Transverse colon (tissue), 4 donors: ENCODE measurements around the gene HELZ. TPM values are rescaled to one million over a fixed set of nuclear protein-coding genes. Genes with fewer than 3 reads are reported as not detected.
A peak's percentile ranks its signal among the peaks of the same experiment; 100 is the strongest.

ENCODE experiments used
- DNase-seq: peaks from one replicate; pipeline ENCODE4 v3.0.0-alpha.2; 2019
- H3K27ac ChIP-seq, 4 donors: fragments of 200-600 bp; sonication (generic); 2 replicates each; pipeline ENCODE4 v1.5.1; 2016 to 2018; ENCODE audit warnings: inconsistent platforms in 4 of 4
- H3K27me3 ChIP-seq: fragments of 200-600 bp; sonication (generic); 2 replicates; pipeline ENCODE4 v1.5.1; 2017; ENCODE audit warnings: inconsistent platforms
- H3K36me3 ChIP-seq, 4 donors: fragments of 200-600 bp; sonication (generic); 2 replicates each; pipeline ENCODE4 v1.5.1; 2017 to 2019; ENCODE audit warnings: inconsistent platforms in 4 of 4
- H3K4me1 ChIP-seq, 4 donors: fragments of 200-600 bp; sonication (generic); 2 replicates each; pipeline ENCODE4 v1.5.1; 2017 to 2020; ENCODE audit warnings: inconsistent platforms in 4 of 4
- H3K4me3 ChIP-seq, 4 donors: fragments of 200-600 bp; sonication (generic); 1 replicate in 1 of 4; 2 replicates in 3 of 4; pipeline versions ENCODE4 v1.5.1 to v1.6.1; 2017 to 2019; ENCODE audit warnings: inconsistent platforms in 4 of 4
- H3K9me3 ChIP-seq, 2 donors: fragments of 200-600 bp; sonication (generic); 2 replicates each; pipeline ENCODE4 v1.5.1; 2017 to 2019; ENCODE audit warnings: inconsistent platforms in 2 of 2
- CTCF ChIP-seq, 5 experiments: fragments of 200-600 bp in 3 of 5; fragments of 450-650 bp in 2 of 5; sonication (generic) in 3 of 5; IDR thresholded peaks; 1 replicate in 2 of 5; 2 replicates in 3 of 5; pipeline ENCODE4 v1.5.1; 2016 to 2017; ENCODE audit warnings: antibody characterized with exemption in 5 of 5, inconsistent platforms in 3 of 5, mild to moderate bottlenecking in 2 of 5, moderate library complexity in 1 of 5
- EP300 ChIP-seq: sonication (generic); formaldehyde crosslinking; IDR thresholded peaks from one replicate; pipeline ENCODE4 v1.6.1; 2017; ENCODE audit warnings: antibody characterized with exemption, low read depth
- POLR2A ChIP-seq: fragments of 450-650 bp; IDR thresholded peaks from one replicate; pipeline ENCODE4 v1.6.1; 2016; ENCODE audit warnings: antibody characterized with exemption, mild to moderate bottlenecking, moderate library complexity
- POLR2AphosphoS5 ChIP-seq, 3 donors: sonication (generic); formaldehyde crosslinking; IDR thresholded peaks; one replicate each; pipeline ENCODE4 v1.6.1; 2016; ENCODE audit warnings: antibody characterized with exemption in 3 of 3
- WGBS, 2 donors: methylation state at CpG; one replicate each; pipeline ENCODE4 v1.1.5; 2018; ENCODE audit warnings: low coverage in 1 of 2; 5-methylcytosine and 5-hydroxymethylcytosine counted together
- in situ Hi-C, 4 donors: fragments of 200-750 bp; cut with MboI; loops; one replicate each; pipeline versions ENCODE4 v1.15.0 to v1.15.1; 2017; ENCODE audit warnings: low sequenced_read_pairs in 3 of 4, low pct_ligation_motif_present in 1 of 4, low pct_unique_long_range_greater_than_20kb in 1 of 4
- intact Hi-C: fragments of 100-400 bp; cut with DNase I; formaldehyde crosslinking; loops from one replicate; pipeline ENCODE4 v1.15.1; 2023; ENCODE audit warnings: low total_unique reads
- total RNA-seq, 4 donors: library from RNA; depleted of rRNA; stranded (reverse); fragments of >200 nt; gene quantifications; one replicate each; pipeline ENCODE4 v1.1.0, GENCODE V29; 2016

Gene HELZ
- total RNA-seq, 4 donors from 2014 or later: 31.8 to 126 (median 56.0) TPM

- peak; percentile 76 for DNase-seq
- in situ Hi-C loops (no loop called here), intact Hi-C loops (no loop called here)
- H3K36me3 ChIP-seq: no peaks in the 10 kb centered on the region
- peak overlapping the region; percentile 83 to 94 (median 92) for H3K27ac ChIP-seq
- WGBS, 2 donors: 17 to 44% methylated on average over 2 to 17 of the region's 17 CpGs
- no peaks in the 10 kb centered on the region for H3K9me3 ChIP-seq
- TF ChIP-seq POLR2A (peak; percentile 35), POLR2AphosphoS5 (IDR thresholded peaks at IDR 0.05) (peak in 2 of 3 donors; percentile 60 to 75), EP300 (no peak), CTCF (IDR thresholded peaks at IDR 0.05) (no peak)
- peaks cover 3 to 37% (median 23%) of the 10 kb centered on the region in 4 donors for H3K4me1 ChIP-seq
- peak overlapping the region in 2 of 4 donors; percentile 93 to 100 for H3K4me3 ChIP-seq
- H3K27me3 ChIP-seq: no peaks in the 10 kb centered on the region
These were observed 1.8 kb upstream of the HELZ start for GRCh38 chr17:67246653-67247415.

DNA sequence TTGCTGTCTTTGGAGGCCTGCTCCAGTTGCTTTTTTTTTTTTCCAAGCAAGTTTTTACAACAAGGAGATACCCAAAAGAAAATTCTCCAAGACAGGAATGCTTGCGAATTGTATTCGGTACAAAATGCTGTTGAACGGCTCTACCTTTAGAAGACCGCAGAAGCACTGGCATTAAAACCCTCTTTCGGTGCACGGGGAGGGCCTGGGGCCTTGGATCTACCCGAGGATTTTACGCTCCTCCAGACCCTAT is 1.3 kb upstream of the HELZ start:
- 20 to 23% methylated on average over 2 to 8 of the region's 8 CpGs for WGBS, 2 donors
- peaks cover 3 to 42% (median 26%) of the 10 kb centered on the region in 4 donors for H3K4me1 ChIP-seq
- H3K4me3 ChIP-seq: peak overlapping the region; percentile 93 to 100 (median 100)
- no peaks in the 10 kb centered on the region for H3K36me3 ChIP-seq
- in situ Hi-C loops: no loop called here
- intact Hi-C loops: no loop called here
- DNase-seq: no peak
- peak overlapping the region; percentile 83 to 94 (median 92) for H3K27ac ChIP-seq
- no peaks in the 10 kb centered on the region for H3K9me3 ChIP-seq
- H3K27me3 ChIP-seq: no peaks in the 10 kb centered on the region
- TF ChIP-seq CTCF (IDR thresholded peaks at IDR 0.05): no peak
- no peak for TF ChIP-seq EP300
- TF ChIP-seq POLR2A: no peak
- TF ChIP-seq POLR2AphosphoS5 (IDR thresholded peaks at IDR 0.05): no peak

GRCh38 chr17:67245694-67246402 is 852 bp upstream of the HELZ start:
- in situ Hi-C loops: no loop called here
- TF ChIP-seq CTCF (IDR thresholded peaks at IDR 0.05): peak in 1 of 5 experiments; percentile 19
- no peak for TF ChIP-seq EP300
- peak; percentile 27 for TF ChIP-seq POLR2A
- WGBS, 2 donors: 2% methylated on average over 52 of the region's 75 CpGs; no CpG with 5 or more reads in 1 of the 2 donors
- Histone ChIP-seq H3K27ac (peak overlapping the region; percentile 83 to 94 (median 92)), H3K9me3 (no peaks in the 10 kb centered on the region), H3K4me1 (peaks cover 3 to 46% (median 28%) of the 10 kb centered on the region in 4 donors), H3K27me3 (no peaks in the 10 kb centered on the region), H3K4me3 (peak overlapping the region; percentile 93 to 100 (median 100)), H3K36me3 (no peaks in the 10 kb centered on the region)
- peak; percentile 62 for DNase-seq
- intact Hi-C loops: no loop called here

GRCh38 chr17:67244431-67245072 is 444 bp downstream of the HELZ start:
- in situ Hi-C loops (no loop called here), intact Hi-C loops (no loop called here)
- DNase-seq: peak; percentile 19

More at GRCh38 chr17:67244431-67245072, 444 bp downstream of the HELZ start:
- TF ChIP-seq CTCF (IDR thresholded peaks at IDR 0.05) (no peak), EP300 (no peak), POLR2AphosphoS5 (IDR thresholded peaks at IDR 0.05) (no peak), POLR2A (no peak)
- H3K4me1 ChIP-seq: peaks cover 3 to 56% (median 35%) of the 10 kb centered on the region in 4 donors
- WGBS, 2 donors: 1% methylated on average over 26 of the region's 47 CpGs; no CpG with 5 or more reads in 1 of the 2 donors
- peak overlapping the region; percentile 93 to 100 (median 100) for H3K4me3 ChIP-seq
- peak overlapping the region; percentile 83 to 94 (median 92) for H3K27ac ChIP-seq
- H3K27me3 ChIP-seq: no peaks in the 10 kb centered on the region
- no peaks in the 10 kb centered on the region for H3K9me3 ChIP-seq
- H3K36me3 ChIP-seq: no peaks in the 10 kb centered on the region
